ENCODE results near the gene ABHD2.

The ABHD2 gene

DNA sequence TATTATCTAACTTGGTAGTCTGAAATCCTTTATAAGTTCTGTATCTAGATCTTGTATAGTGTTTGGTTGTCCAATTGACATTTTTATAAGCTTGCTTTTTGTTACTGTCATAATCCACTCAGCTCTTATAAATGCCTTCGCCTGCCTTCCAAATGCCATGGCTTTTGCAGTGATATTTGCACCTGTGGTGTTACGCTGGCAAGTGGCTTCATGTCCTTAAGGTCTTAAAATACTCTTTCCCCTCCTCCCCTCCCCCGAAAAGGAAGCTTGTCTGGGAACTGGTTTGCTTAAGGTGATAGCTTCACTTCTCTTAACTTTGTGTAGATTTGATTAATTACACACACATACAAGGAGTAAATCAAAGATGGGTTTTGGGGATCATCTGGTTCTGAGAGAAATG is 62.0 kb downstream of the ABHD2 start:
- DNase-seq: no peak
- H3K27me3 ChIP-seq (replicated peaks; ENCODE audit: insufficient read depth, low read length): no peaks in the 10 kb centered on the region
- H3K36me3 ChIP-seq (replicated peaks; ENCODE audit: insufficient read depth, low read length): peaks cover 12% of the 10 kb centered on the region; the same call in 1 of the 2 replicates
- peaks cover 49% of the 10 kb centered on the region for H3K79me2 ChIP-seq (ENCODE audit: low read length)
- no peaks in the 10 kb centered on the region for H3K9me2 ChIP-seq (replicated peaks; ENCODE audit: insufficient read depth, low read length)
- H3K9ac ChIP-seq (ENCODE audit: low read length): no peak overlapping the region
- H3K9me3 ChIP-seq (replicated peaks; ENCODE audit: insufficient read depth, low read length): no peaks in the 10 kb centered on the region
- no peaks in the 10 kb centered on the region for H3F3A ChIP-seq (ENCODE audit: insufficient read depth, low read length)
- no peak overlapping the region for H3K4me3 ChIP-seq (ENCODE audit: low read length)
- H3K4me2 ChIP-seq (ENCODE audit: low read depth, low read length): no peak overlapping the region
- TF ChIP-seq EZH2 (optimal IDR thresholded peaks at IDR 0.05; ENCODE audit: low read depth, low read length): no peak
- TF ChIP-seq, protein P1, sequence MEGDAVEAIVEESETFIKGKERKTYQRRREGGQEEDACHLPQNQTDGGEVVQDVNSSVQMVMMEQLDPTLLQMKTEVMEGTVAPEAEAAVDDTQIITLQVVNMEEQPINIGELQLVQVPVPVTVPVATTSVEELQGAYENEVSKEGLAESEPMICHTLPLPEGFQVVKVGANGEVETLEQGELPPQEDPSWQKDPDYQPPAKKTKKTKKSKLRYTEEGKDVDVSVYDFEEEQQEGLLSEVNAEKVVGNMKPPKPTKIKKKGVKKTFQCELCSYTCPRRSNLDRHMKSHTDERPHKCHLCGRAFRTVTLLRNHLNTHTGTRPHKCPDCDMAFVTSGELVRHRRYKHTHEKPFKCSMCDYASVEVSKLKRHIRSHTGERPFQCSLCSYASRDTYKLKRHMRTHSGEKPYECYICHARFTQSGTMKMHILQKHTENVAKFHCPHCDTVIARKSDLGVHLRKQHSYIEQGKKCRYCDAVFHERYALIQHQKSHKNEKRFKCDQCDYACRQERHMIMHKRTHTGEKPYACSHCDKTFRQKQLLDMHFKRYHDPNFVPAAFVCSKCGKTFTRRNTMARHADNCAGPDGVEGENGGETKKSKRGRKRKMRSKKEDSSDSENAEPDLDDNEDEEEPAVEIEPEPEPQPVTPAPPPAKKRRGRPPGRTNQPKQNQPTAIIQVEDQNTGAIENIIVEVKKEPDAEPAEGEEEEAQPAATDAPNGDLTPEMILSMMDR (IDR thresholded peaks at IDR 0.05; ENCODE audit: low read length): no peak
- no peak for TF ChIP-seq EZH2phosphoT487 (IDR thresholded peaks at IDR 0.05; ENCODE audit: low read length)
- H3K27ac ChIP-seq (ENCODE audit: low read length): no peak overlapping the region
- H3K4me1 ChIP-seq (ENCODE audit: low read length): no peaks in the 10 kb centered on the region
- no peak overlapping the region for H2AFZ ChIP-seq (ENCODE audit: low read length)
- no peaks in the 10 kb centered on the region for H4K20me1 ChIP-seq (ENCODE audit: insufficient read depth, low read length)

DNA sequence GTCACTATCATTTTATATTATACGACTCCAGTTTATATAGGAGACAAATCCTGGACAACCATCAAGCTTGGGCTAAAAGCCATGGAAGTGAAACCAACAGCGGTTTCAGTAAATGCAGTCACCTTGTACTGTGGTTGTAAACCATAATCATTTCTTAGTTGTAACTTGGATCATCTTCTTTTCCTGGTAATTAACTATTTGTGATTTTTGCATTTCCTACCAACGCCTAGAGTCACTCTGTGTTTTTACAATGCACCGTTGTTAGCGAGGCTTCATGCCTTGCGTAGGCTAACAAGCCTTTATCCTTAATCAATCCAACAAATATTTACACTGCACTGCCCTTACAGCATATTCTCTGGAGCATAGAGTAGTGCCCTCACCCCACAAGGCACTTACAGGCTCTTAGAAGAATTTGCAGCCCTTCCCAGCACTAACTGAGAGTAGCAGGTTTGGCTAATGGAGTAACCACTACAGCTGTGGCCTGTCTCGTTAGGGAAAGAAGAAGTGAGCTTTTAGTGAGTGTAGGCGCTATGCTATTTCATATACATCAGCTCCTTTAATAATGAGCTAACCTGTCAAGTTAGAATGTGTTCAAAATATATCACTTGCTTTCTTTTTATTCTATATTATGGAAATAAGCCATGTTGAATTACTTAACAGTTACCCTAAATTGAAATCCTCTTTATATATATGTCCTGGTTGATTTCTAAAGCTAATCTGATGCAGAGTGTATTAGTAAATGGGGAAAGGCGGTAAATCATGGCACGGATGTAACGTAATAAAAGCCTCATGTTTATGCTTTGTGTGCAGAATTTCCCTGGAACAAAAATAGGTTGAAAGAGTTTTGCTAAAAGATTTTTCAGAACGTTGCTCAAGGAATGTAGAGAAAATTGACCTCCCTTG is 62.8 kb downstream of the ABHD2 start:
- Histone ChIP-seq H3K4me3 (ENCODE audit: low read length) (no peak overlapping the region), H3K4me1 (ENCODE audit: low read length) (no peaks in the 10 kb centered on the region), H3K79me2 (ENCODE audit: low read length) (peaks cover 46% of the 10 kb centered on the region), H4K20me1 (ENCODE audit: insufficient read depth, low read length) (no peaks in the 10 kb centered on the region), H3K27ac (ENCODE audit: low read length) (no peak overlapping the region), H3K36me3 (replicated peaks; ENCODE audit: insufficient read depth, low read length) (peaks cover 12% of the 10 kb centered on the region; the same call in 1 of the 2 replicates), H3K4me2 (ENCODE audit: low read depth, low read length) (no peak overlapping the region), H2AFZ (ENCODE audit: low read length) (no peak overlapping the region), H3F3A (ENCODE audit: insufficient read depth, low read length) (no peaks in the 10 kb centered on the region), H3K27me3 (replicated peaks; ENCODE audit: insufficient read depth, low read length) (no peaks in the 10 kb centered on the region), H3K9me2 (replicated peaks; ENCODE audit: insufficient read depth, low read length) (no peaks in the 10 kb centered on the region), H3K9ac (ENCODE audit: low read length) (no peak overlapping the region), H3K9me3 (replicated peaks; ENCODE audit: insufficient read depth, low read length) (no peaks in the 10 kb centered on the region)
- TF ChIP-seq, protein P1 (IDR thresholded peaks at IDR 0.05; ENCODE audit: low read length): no peak
- TF ChIP-seq EZH2 (optimal IDR thresholded peaks at IDR 0.05; ENCODE audit: low read depth, low read length): no peak
- no peak for TF ChIP-seq EZH2phosphoT487 (IDR thresholded peaks at IDR 0.05; ENCODE audit: low read length)
- no peak for DNase-seq

DNA sequence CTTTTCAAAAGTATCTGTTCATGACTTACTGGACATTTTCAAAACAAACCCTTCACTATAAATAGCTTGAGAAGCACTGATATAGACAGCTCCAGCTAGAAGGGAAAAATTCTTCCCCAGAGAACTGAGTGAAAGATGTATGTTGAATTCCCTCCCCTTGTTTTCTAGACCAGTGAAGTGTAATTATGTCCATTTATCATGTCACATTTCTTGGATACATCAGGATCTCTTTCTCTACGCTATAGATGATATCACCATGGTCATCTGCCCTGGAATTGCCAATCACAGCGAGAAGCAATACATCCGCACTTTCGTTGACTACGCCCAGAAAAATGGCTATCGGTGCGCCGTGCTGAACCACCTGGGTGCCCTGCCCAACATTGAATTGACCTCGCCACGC is 66.9 kb downstream of the ABHD2 start:
- Histone ChIP-seq H3K36me3 (replicated peaks; ENCODE audit: insufficient read depth, low read length) (peaks cover 22% of the 10 kb centered on the region; the same call in 1 of the 2 replicates), H3F3A (ENCODE audit: insufficient read depth, low read length) (no peaks in the 10 kb centered on the region), H3K9me2 (replicated peaks; ENCODE audit: insufficient read depth, low read length) (no peaks in the 10 kb centered on the region), H3K9me3 (replicated peaks; ENCODE audit: insufficient read depth, low read length) (no peaks in the 10 kb centered on the region), H4K20me1 (ENCODE audit: insufficient read depth, low read length) (no peaks in the 10 kb centered on the region), H3K27me3 (replicated peaks; ENCODE audit: insufficient read depth, low read length) (no peaks in the 10 kb centered on the region), H3K4me2 (ENCODE audit: low read depth, low read length) (no peak overlapping the region), H3K4me1 (ENCODE audit: low read length) (no peaks in the 10 kb centered on the region), H3K27ac (ENCODE audit: low read length) (no peak overlapping the region), H3K9ac (ENCODE audit: low read length) (no peak overlapping the region), H2AFZ (ENCODE audit: low read length) (no peak overlapping the region), H3K4me3 (ENCODE audit: low read length) (no peak overlapping the region), H3K79me2 (ENCODE audit: low read length) (peaks cover 38% of the 10 kb centered on the region)
- TF ChIP-seq EZH2phosphoT487 (IDR thresholded peaks at IDR 0.05; ENCODE audit: low read length) (no peak), EZH2 (optimal IDR thresholded peaks at IDR 0.05; ENCODE audit: low read depth, low read length) (no peak)
- TF ChIP-seq, protein P1 (IDR thresholded peaks at IDR 0.05; ENCODE audit: low read length): no peak
- DNase-seq: no peak

All from MM.1S (cell line).